ENCODE data around the gene CALHM6.

CALHM6 gene

GRCh38 chr6:116461331-116461931 lies at the start of gene CALHM6:
CALHM6 (plus strand) TSS chr6:116461375; CDS start chr6:116461930, 555 bp downstream.
- H3K27ac ChIP-seq (ENCODE audit: low read depth, low read length): no peak within 1 kb of the TSS

GRCh38 chr6:116412270-116412669 lies 48.9 kb upstream of the CALHM6 start:
- no peaks in the 10 kb centered on the region for H3K27me3 ChIP-seq (ENCODE audit: control insufficient read depth, insufficient read depth, low read length)
- no peak overlapping the region for H3K4me3 ChIP-seq (ENCODE audit: low read length)
- H3K27ac ChIP-seq (ENCODE audit: low read depth, low read length): no peak overlapping the region
- peaks cover 2% of the 10 kb centered on the region for H3K4me1 ChIP-seq (ENCODE audit: control insufficient read depth, insufficient read depth, low read length)
- H3K36me3 ChIP-seq (ENCODE audit: control insufficient read depth, insufficient read depth, low read length): no peaks in the 10 kb centered on the region
- no peak overlapping the region for H3K9ac ChIP-seq (ENCODE audit: low read length)

More at GRCh38 chr6:116461331-116461931, at the start of gene CALHM6:
- Histone ChIP-seq H3K27me3 (ENCODE audit: control insufficient read depth, insufficient read depth, low read length) (no peaks in the 10 kb centered on the region), H3K4me1 (ENCODE audit: control insufficient read depth, insufficient read depth, low read length) (no peaks in the 10 kb centered on the region), H3K4me3 (ENCODE audit: low read length) (peak within 1 kb of the TSS; percentile 74), H3K9ac (ENCODE audit: low read length) (no peak within 1 kb of the TSS), H3K36me3 (ENCODE audit: control insufficient read depth, insufficient read depth, low read length) (no peaks in the 10 kb centered on the region)

GRCh38 chr6:116413357-116413756 lies 47.8 kb upstream of the CALHM6 start:
- H3K27me3 ChIP-seq (ENCODE audit: control insufficient read depth, insufficient read depth, low read length): no peaks in the 10 kb centered on the region
- H3K9ac ChIP-seq (ENCODE audit: low read length): no peak overlapping the region
- H3K4me3 ChIP-seq (ENCODE audit: low read length): no peak overlapping the region
- peaks cover 2% of the 10 kb centered on the region for H3K4me1 ChIP-seq (ENCODE audit: control insufficient read depth, insufficient read depth, low read length)
- H3K27ac ChIP-seq (ENCODE audit: low read depth, low read length): no peak overlapping the region
- no peaks in the 10 kb centered on the region for H3K36me3 ChIP-seq (ENCODE audit: control insufficient read depth, insufficient read depth, low read length)

- no peaks in the 10 kb centered on the region for H3K36me3 ChIP-seq (ENCODE audit: control insufficient read depth, insufficient read depth, low read length)
- H3K27me3 ChIP-seq (ENCODE audit: control insufficient read depth, insufficient read depth, low read length): no peaks in the 10 kb centered on the region
- no peak overlapping the region for H3K9ac ChIP-seq (ENCODE audit: low read length)
- no peak overlapping the region for H3K27ac ChIP-seq (ENCODE audit: low read depth, low read length)
- H3K4me1 ChIP-seq (ENCODE audit: control insufficient read depth, insufficient read depth, low read length): no peaks in the 10 kb centered on the region
- H3K4me3 ChIP-seq (ENCODE audit: low read length): no peak overlapping the region
Observed at GRCh38 chr6:116417661-116418060, 43.5 kb upstream of the CALHM6 start.

- H3K27ac ChIP-seq (ENCODE audit: low read depth, low read length): no peak overlapping the region
- H3K4me3 ChIP-seq (ENCODE audit: low read length): no peak overlapping the region
Observed at GRCh38 chr6:116419069-116419786, 41.9 kb upstream of the CALHM6 start.

GRCh38 chr6:116420341-116420740 lies 40.8 kb upstream of the CALHM6 start:
- H3K27me3 ChIP-seq (ENCODE audit: control insufficient read depth, insufficient read depth, low read length): no peaks in the 10 kb centered on the region

More at GRCh38 chr6:116419069-116419786, 41.9 kb upstream of the CALHM6 start:
- Histone ChIP-seq H3K27me3 (ENCODE audit: control insufficient read depth, insufficient read depth, low read length) (no peaks in the 10 kb centered on the region), H3K36me3 (ENCODE audit: control insufficient read depth, insufficient read depth, low read length) (no peaks in the 10 kb centered on the region), H3K4me1 (ENCODE audit: control insufficient read depth, insufficient read depth, low read length) (no peaks in the 10 kb centered on the region), H3K9ac (ENCODE audit: low read length) (no peak overlapping the region)

GRCh38 chr6:116422238-116422637 lies 38.9 kb upstream of the CALHM6 start:
- Histone ChIP-seq H3K4me3 (ENCODE audit: low read length) (no peak overlapping the region), H3K27me3 (ENCODE audit: control insufficient read depth, insufficient read depth, low read length) (no peaks in the 10 kb centered on the region), H3K27ac (ENCODE audit: low read depth, low read length) (no peak overlapping the region), H3K9ac (ENCODE audit: low read length) (no peak overlapping the region), H3K36me3 (ENCODE audit: control insufficient read depth, insufficient read depth, low read length) (peaks cover 4% of the 10 kb centered on the region), H3K4me1 (ENCODE audit: control insufficient read depth, insufficient read depth, low read length) (no peaks in the 10 kb centered on the region)

More at GRCh38 chr6:116420341-116420740, 40.8 kb upstream of the CALHM6 start:
- no peaks in the 10 kb centered on the region for H3K4me1 ChIP-seq (ENCODE audit: control insufficient read depth, insufficient read depth, low read length)
- H3K4me3 ChIP-seq (ENCODE audit: low read length): no peak overlapping the region
- no peaks in the 10 kb centered on the region for H3K36me3 ChIP-seq (ENCODE audit: control insufficient read depth, insufficient read depth, low read length)
- H3K9ac ChIP-seq (ENCODE audit: low read length): no peak overlapping the region
- no peak overlapping the region for H3K27ac ChIP-seq (ENCODE audit: low read depth, low read length)

GRCh38 chr6:116424001-116424400 lies 37.2 kb upstream of the CALHM6 start:
- H3K9ac ChIP-seq (ENCODE audit: low read length): no peak overlapping the region
- no peaks in the 10 kb centered on the region for H3K4me1 ChIP-seq (ENCODE audit: control insufficient read depth, insufficient read depth, low read length)
- H3K27me3 ChIP-seq (ENCODE audit: control insufficient read depth, insufficient read depth, low read length): no peaks in the 10 kb centered on the region
- peaks cover 4% of the 10 kb centered on the region for H3K36me3 ChIP-seq (ENCODE audit: control insufficient read depth, insufficient read depth, low read length)
- no peak overlapping the region for H3K4me3 ChIP-seq (ENCODE audit: low read length)
- H3K27ac ChIP-seq (ENCODE audit: low read depth, low read length): no peak overlapping the region

- H3K9ac ChIP-seq (ENCODE audit: low read length): no peak overlapping the region
- no peak overlapping the region for H3K27ac ChIP-seq (ENCODE audit: low read depth, low read length)
- H3K4me1 ChIP-seq (ENCODE audit: control insufficient read depth, insufficient read depth, low read length): no peaks in the 10 kb centered on the region
- H3K36me3 ChIP-seq (ENCODE audit: control insufficient read depth, insufficient read depth, low read length): peaks cover 4% of the 10 kb centered on the region
- H3K4me3 ChIP-seq (ENCODE audit: low read length): no peak overlapping the region
- H3K27me3 ChIP-seq (ENCODE audit: control insufficient read depth, insufficient read depth, low read length): no peaks in the 10 kb centered on the region
Observed at GRCh38 chr6:116426551-116426950, 34.6 kb upstream of the CALHM6 start.

GRCh38 chr6:116429111-116429510 lies 32.1 kb upstream of the CALHM6 start:
- no peak overlapping the region for H3K9ac ChIP-seq (ENCODE audit: low read length)
- peaks cover 4% of the 10 kb centered on the region for H3K36me3 ChIP-seq (ENCODE audit: control insufficient read depth, insufficient read depth, low read length)

GRCh38 chr6:116430860-116431259 lies 30.3 kb upstream of the CALHM6 start:
- Histone ChIP-seq H3K27me3 (ENCODE audit: control insufficient read depth, insufficient read depth, low read length) (no peaks in the 10 kb centered on the region), H3K36me3 (ENCODE audit: control insufficient read depth, insufficient read depth, low read length) (peaks cover 4% of the 10 kb centered on the region), H3K9ac (ENCODE audit: low read length) (no peak overlapping the region), H3K27ac (ENCODE audit: low read depth, low read length) (no peak overlapping the region), H3K4me3 (ENCODE audit: low read length) (no peak overlapping the region), H3K4me1 (ENCODE audit: control insufficient read depth, insufficient read depth, low read length) (no peaks in the 10 kb centered on the region)

More at GRCh38 chr6:116429111-116429510, 32.1 kb upstream of the CALHM6 start:
- H3K4me1 ChIP-seq (ENCODE audit: control insufficient read depth, insufficient read depth, low read length): no peaks in the 10 kb centered on the region
- H3K27ac ChIP-seq (ENCODE audit: low read depth, low read length): no peak overlapping the region
- H3K27me3 ChIP-seq (ENCODE audit: control insufficient read depth, insufficient read depth, low read length): no peaks in the 10 kb centered on the region
- H3K4me3 ChIP-seq (ENCODE audit: low read length): no peak overlapping the region

GRCh38 chr6:116431964-116432595 lies 29.1 kb upstream of the CALHM6 start:
- H3K9ac ChIP-seq (ENCODE audit: low read length): no peak overlapping the region
- no peaks in the 10 kb centered on the region for H3K27me3 ChIP-seq (ENCODE audit: control insufficient read depth, insufficient read depth, low read length)
- no peaks in the 10 kb centered on the region for H3K4me1 ChIP-seq (ENCODE audit: control insufficient read depth, insufficient read depth, low read length)
- H3K4me3 ChIP-seq (ENCODE audit: low read length): no peak overlapping the region
- no peaks in the 10 kb centered on the region for H3K36me3 ChIP-seq (ENCODE audit: control insufficient read depth, insufficient read depth, low read length)
- no peak overlapping the region for H3K27ac ChIP-seq (ENCODE audit: low read depth, low read length)
